Esophagus squamous epithelium (tissue), 4 donors: Measurements from ENCODE around the gene NELL1.

Experiments used
- POLR2A ChIP-seq, 4 donors: fragments of 450-650 bp; IDR thresholded peaks; one replicate each; pipeline ENCODE4 v1.6.1; 2017; ENCODE audit warnings: antibody characterized with exemption in 4 of 4, mild to moderate bottlenecking in 4 of 4, moderate library complexity in 3 of 4
- TF ChIP-seq, protein P1 (sequence below), 6 experiments: fragments of 450-650 bp in 4 of 6; fragments of 200-600 bp in 2 of 6; sonication (generic) in 2 of 6; IDR thresholded peaks; one replicate each; pipeline ENCODE4 v1.5.1; 2016 to 2019; ENCODE audit warnings: antibody characterized with exemption in 6 of 6, mild to moderate bottlenecking in 4 of 6, moderate library complexity in 4 of 6

DNA sequence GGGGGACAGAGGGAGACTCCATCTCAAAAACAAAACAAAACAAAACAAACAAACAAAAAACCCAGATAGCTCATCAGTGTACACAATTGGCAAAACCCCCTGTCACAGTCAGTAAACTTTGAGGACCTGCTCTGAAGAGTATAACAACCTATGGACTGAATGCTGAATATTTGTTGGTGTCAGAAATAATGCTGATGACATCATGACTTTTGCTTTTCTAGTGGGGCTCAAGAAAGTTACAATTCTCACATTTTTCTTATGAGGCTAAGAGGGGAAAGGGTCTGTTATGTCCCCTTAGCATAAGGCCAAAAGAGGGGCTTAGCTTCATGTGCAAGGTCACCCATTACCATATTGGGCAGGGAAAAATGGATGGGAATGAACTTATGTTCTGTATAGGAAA is 207.4 kb downstream of the NELL1 start:
- TF ChIP-seq, protein P1, sequence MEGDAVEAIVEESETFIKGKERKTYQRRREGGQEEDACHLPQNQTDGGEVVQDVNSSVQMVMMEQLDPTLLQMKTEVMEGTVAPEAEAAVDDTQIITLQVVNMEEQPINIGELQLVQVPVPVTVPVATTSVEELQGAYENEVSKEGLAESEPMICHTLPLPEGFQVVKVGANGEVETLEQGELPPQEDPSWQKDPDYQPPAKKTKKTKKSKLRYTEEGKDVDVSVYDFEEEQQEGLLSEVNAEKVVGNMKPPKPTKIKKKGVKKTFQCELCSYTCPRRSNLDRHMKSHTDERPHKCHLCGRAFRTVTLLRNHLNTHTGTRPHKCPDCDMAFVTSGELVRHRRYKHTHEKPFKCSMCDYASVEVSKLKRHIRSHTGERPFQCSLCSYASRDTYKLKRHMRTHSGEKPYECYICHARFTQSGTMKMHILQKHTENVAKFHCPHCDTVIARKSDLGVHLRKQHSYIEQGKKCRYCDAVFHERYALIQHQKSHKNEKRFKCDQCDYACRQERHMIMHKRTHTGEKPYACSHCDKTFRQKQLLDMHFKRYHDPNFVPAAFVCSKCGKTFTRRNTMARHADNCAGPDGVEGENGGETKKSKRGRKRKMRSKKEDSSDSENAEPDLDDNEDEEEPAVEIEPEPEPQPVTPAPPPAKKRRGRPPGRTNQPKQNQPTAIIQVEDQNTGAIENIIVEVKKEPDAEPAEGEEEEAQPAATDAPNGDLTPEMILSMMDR (IDR thresholded peaks at IDR 0.05) = no peak
- TF ChIP-seq POLR2A (IDR thresholded peaks at IDR 0.05) = no peak
